H9 (cell line): ENCODE results near the gene MYLK. TPM values are rescaled to one million over a fixed set of nuclear protein-coding genes. Genes with fewer than 3 reads are reported as not detected.

Experiments
- DNase-seq: peaks from one replicate; pipeline ENCODE4 v3.0.0-alpha.2; 2017
- H2AFZ ChIP-seq: one replicate; pipeline ENCODE4 v1.6.1; 2013; ENCODE audit warnings: mild to moderate bottlenecking, low read length, control low read depth, moderate library complexity
- H2AK5ac ChIP-seq: 2 replicates; pipeline ENCODE4 v1.6.1; 2013; ENCODE audit warnings: low read length, control low read depth, mixed read lengths; ENCODE audit not compliant: insufficient read length
- H2BK120ac ChIP-seq: one replicate; pipeline ENCODE4 v1.6.1; 2013; ENCODE audit warnings: low read depth, mild to moderate bottlenecking, low read length, control low read depth, inconsistent platforms; ENCODE audit not compliant: poor library complexity, severe bottlenecking
- H2BK12ac ChIP-seq: 2 replicates; pipeline ENCODE4 v1.6.1; 2013; ENCODE audit warnings: low read length, control low read depth, mixed read lengths, low read depth; ENCODE audit not compliant: insufficient read length
- H2BK15ac ChIP-seq: 2 replicates; pipeline ENCODE4 v1.6.1; 2013; ENCODE audit warnings: low read depth, low read length, control low read depth
- H2BK20ac ChIP-seq: one replicate; pipeline ENCODE4 v1.6.1; 2013; ENCODE audit warnings: low read depth, mild to moderate bottlenecking, low read length, control low read depth, inconsistent platforms; ENCODE audit not compliant: poor library complexity, severe bottlenecking
- H2BK5ac ChIP-seq: 2 replicates; pipeline ENCODE4 v1.6.1; 2013; ENCODE audit warnings: low read length, control low read depth, mixed read lengths; ENCODE audit not compliant: insufficient read length
- H3K14ac ChIP-seq: 2 replicates; pipeline ENCODE4 v1.6.1; 2013; ENCODE audit warnings: low read length, control low read depth; ENCODE audit not compliant: insufficient read depth
- H3K18ac ChIP-seq: 2 replicates; pipeline ENCODE4 v1.6.1; 2013; ENCODE audit warnings: low read depth, mild to moderate bottlenecking, mixed read lengths, low read length, control low read depth; ENCODE audit not compliant: insufficient read length
- H3K23ac ChIP-seq: 2 replicates; pipeline ENCODE4 v1.6.1; 2013; ENCODE audit warnings: low read length, control low read depth, mixed read lengths, low read depth; ENCODE audit not compliant: insufficient read length
- H3K23me2 ChIP-seq: 2 replicates; pipeline ENCODE4 v1.6.1; 2013; ENCODE audit warnings: low read depth, mild to moderate bottlenecking, mixed read lengths, low read length, control low read depth; ENCODE audit not compliant: insufficient read length, poor library complexity, severe bottlenecking
- H3K27ac ChIP-seq: 2 replicates; pipeline ENCODE4 v1.5.1; 2013; ENCODE audit warnings: low read length, control low read depth, mixed read lengths, low read depth; ENCODE audit not compliant: insufficient read length
- H3K27me3 ChIP-seq: 2 replicates; pipeline ENCODE4 v1.6.1; 2013; ENCODE audit warnings: low read length, control low read depth, inconsistent platforms; ENCODE audit not compliant: insufficient read depth
- H3K4ac ChIP-seq: 2 replicates; pipeline ENCODE4 v1.6.1; 2013; ENCODE audit warnings: low read depth, mild to moderate bottlenecking, control low read depth, inconsistent platforms, low read length, moderate library complexity
- H3K4me1 ChIP-seq: 2 replicates; pipeline ENCODE4 v1.6.1; 2013; ENCODE audit warnings: low read length, control low read depth, inconsistent platforms; ENCODE audit not compliant: insufficient read depth
- H3K4me2 ChIP-seq: 2 replicates; pipeline ENCODE4 v1.6.1; 2013; ENCODE audit warnings: low read length, control low read depth, mixed read lengths; ENCODE audit not compliant: insufficient read length, insufficient read depth
- H3K56ac ChIP-seq: 2 replicates; pipeline ENCODE4 v1.6.1; 2013; ENCODE audit warnings: low read depth, mild to moderate bottlenecking, mixed read lengths, low read length, control low read depth; ENCODE audit not compliant: insufficient read length
- H3K79me1 ChIP-seq: 2 replicates; pipeline ENCODE4 v1.6.1; 2013; ENCODE audit warnings: low read depth, mild to moderate bottlenecking, moderate library complexity, low read length, control low read depth, inconsistent platforms; ENCODE audit not compliant: insufficient read depth, poor library complexity, severe bottlenecking
- H3K79me2 ChIP-seq: 2 replicates; pipeline ENCODE4 v1.6.1; 2013; ENCODE audit warnings: low read length, control low read depth, inconsistent platforms; ENCODE audit not compliant: insufficient read depth
- H3K9ac ChIP-seq: 2 replicates; pipeline ENCODE4 v1.6.1; 2013; ENCODE audit warnings: low read length, control low read depth, mixed read lengths; ENCODE audit not compliant: insufficient read length; ENCODE audit errors: extremely low read depth
- H3K9me3 ChIP-seq: one replicate; pipeline ENCODE4 v1.6.1; 2013; ENCODE audit warnings: low read depth, low read length, inconsistent platforms; ENCODE audit not compliant: control insufficient read depth
- H3T11ph ChIP-seq: one replicate; pipeline ENCODE4 v1.6.1; 2013; ENCODE audit warnings: mild to moderate bottlenecking, low read length, control low read depth, inconsistent platforms
- H4K20me1 ChIP-seq: one replicate; pipeline ENCODE4 v1.6.1; 2013; ENCODE audit not compliant: control insufficient read depth, insufficient read length, insufficient read depth
- H4K5ac ChIP-seq: 2 replicates; pipeline ENCODE4 v1.6.1; 2013; ENCODE audit warnings: low read depth, mild to moderate bottlenecking, mixed read lengths, low read length, control low read depth; ENCODE audit not compliant: insufficient read length
- H4K8ac ChIP-seq: replicated peaks from 2 replicates; pipeline ENCODE4 v1.6.1; 2013; ENCODE audit warnings: low read length, control low read depth, mixed read lengths, low read depth; ENCODE audit not compliant: insufficient read length
- H4K91ac ChIP-seq: 2 replicates; pipeline ENCODE4 v1.6.1; 2013; ENCODE audit warnings: low read depth, mild to moderate bottlenecking, moderate library complexity, mixed read lengths, low read length, control low read depth; ENCODE audit not compliant: insufficient read length
- H3K27ac Mint-ChIP-seq, 3 experiments: 2 replicates in 2 of 3; 3 replicates in 1 of 3; pipeline ENCODE4 v1.8.0; 2020 to 2021; ENCODE audit warnings: mixed read lengths in 3 of 3, mild to moderate bottlenecking in 1 of 3, moderate library complexity in 1 of 3
- H3K27me3 Mint-ChIP-seq: 2 replicates; pipeline ENCODE4 v1.8.0; 2021; ENCODE audit warnings: low read depth, mild to moderate bottlenecking, moderate library complexity, mixed read lengths
- H3K36me3 Mint-ChIP-seq, 3 experiments: 2 replicates in 2 of 3; 3 replicates in 1 of 3; pipeline ENCODE4 v1.8.0; 2020 to 2021; ENCODE audit warnings: low read depth in 3 of 3, mixed read lengths in 3 of 3; ENCODE audit not compliant: insufficient read depth in 1 of 3
- H3K4me1 Mint-ChIP-seq, 2 experiments: 2 replicates each; pipeline ENCODE4 v1.8.0; 2020; ENCODE audit warnings: mixed read lengths in 2 of 2
- H3K4me3 Mint-ChIP-seq, 2 experiments: 2 replicates in 1 of 2; 3 replicates in 1 of 2; pipeline ENCODE4 v1.8.0; 2020 to 2021; ENCODE audit warnings: mild to moderate bottlenecking in 2 of 2, mixed read lengths in 2 of 2, moderate library complexity in 1 of 2
- H3K9me3 Mint-ChIP-seq, 2 experiments: 2 replicates in 1 of 2; 3 replicates in 1 of 2; pipeline ENCODE4 v1.8.0; 2020; ENCODE audit warnings: mild to moderate bottlenecking in 2 of 2, mixed read lengths in 2 of 2, moderate library complexity in 1 of 2
- WGBS: extraction: QIAGEN DNeasy Blood & Tissue Kit; methylation state at CpG from one replicate; pipeline ENCODE4 v1.1.7; 2013; ENCODE audit warnings: missing lambda C conversion rate, low lambda C conversion rate, mixed read lengths; ENCODE audit not compliant: insufficient read length; ENCODE audit errors: extremely low coverage; 5-methylcytosine and 5-hydroxymethylcytosine counted together
- total RNA-seq: library from RNA; stranded (reverse); gene quantifications from 2 replicates; pipeline ENCODE4 v1.2.1, GENCODE V29; 2021
- TF ChIP-seq, protein P1 (sequence below): fragments of 200-600 bp; sonication (generic); conservative IDR thresholded peaks from 3 replicates; pipeline ENCODE4 v1.8.0; 2021; ENCODE audit warnings: antibody characterized with exemption, mild to moderate bottlenecking

The MYLK gene
- total RNA-seq, 1 experiment from 2014 or later, result 10.1 TPM

DNA sequence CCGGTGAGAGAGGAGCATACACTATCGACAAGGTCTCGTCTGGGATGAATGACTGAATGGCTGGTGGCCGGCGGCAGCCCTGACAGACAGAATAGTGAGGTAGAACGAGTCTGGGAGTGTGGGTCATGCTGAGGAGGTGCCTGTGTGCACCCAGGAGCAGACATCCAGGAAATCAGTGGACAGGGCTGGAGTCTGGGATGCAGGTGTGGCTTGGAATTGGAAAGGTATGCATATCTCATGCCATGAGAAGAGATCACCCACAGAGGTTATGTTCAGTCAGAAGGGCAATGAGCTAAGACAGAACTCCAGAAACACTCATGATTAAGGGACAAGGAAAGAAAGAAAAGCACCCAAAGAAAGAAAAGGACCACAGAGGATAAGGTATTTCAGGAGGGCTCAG lies 320.1 kb downstream of the MYLK start:
- Histone ChIP-seq H3K23ac (no peak overlapping the region), H3K56ac (no peak overlapping the region), H2BK15ac (no peak overlapping the region), H3K27ac (no peak overlapping the region), H4K91ac (no peak overlapping the region), H3K18ac (no peak overlapping the region), H3K4me1 (no peaks in the 10 kb centered on the region), H2BK12ac (no peak overlapping the region), H2AK5ac (no peak overlapping the region), H3K27me3 (no peaks in the 10 kb centered on the region), H4K20me1 (no peaks in the 10 kb centered on the region), H4K5ac (no peak overlapping the region), H3K79me1 (no peaks in the 10 kb centered on the region), H2BK20ac (no peak overlapping the region), H4K8ac (no peak overlapping the region), H3K14ac (no peak overlapping the region), H3K4ac (no peak overlapping the region), H2BK120ac (no peak overlapping the region), H3K79me2 (no peaks in the 10 kb centered on the region), H3K9me3 (no peaks in the 10 kb centered on the region), H3K9ac (no peak overlapping the region), H2BK5ac (no peak overlapping the region), H2AFZ (no peak overlapping the region), H3T11ph (no peak overlapping the region), H3K23me2 (no peaks in the 10 kb centered on the region), H3K4me2 (no peak overlapping the region)
- Mint-ChIP-seq H3K4me1 (peaks cover 6 to 7% of the 10 kb centered on the region in 2 experiments; a peak in 1 of 4 replicates), H3K4me3 (no peak overlapping the region), H3K27me3 (no peaks in the 10 kb centered on the region), H3K9me3 (no peaks in the 10 kb centered on the region), H3K36me3 (peaks cover 0 to 13% (median 10%) of the 10 kb centered on the region in 3 experiments; a peak in 3 of 7 replicates), H3K27ac (peak overlapping the region in 1 of 3 experiments; percentile 49; a peak in 2 of 7 replicates)
- DNase-seq, result no peak
- TF ChIP-seq, protein P1, sequence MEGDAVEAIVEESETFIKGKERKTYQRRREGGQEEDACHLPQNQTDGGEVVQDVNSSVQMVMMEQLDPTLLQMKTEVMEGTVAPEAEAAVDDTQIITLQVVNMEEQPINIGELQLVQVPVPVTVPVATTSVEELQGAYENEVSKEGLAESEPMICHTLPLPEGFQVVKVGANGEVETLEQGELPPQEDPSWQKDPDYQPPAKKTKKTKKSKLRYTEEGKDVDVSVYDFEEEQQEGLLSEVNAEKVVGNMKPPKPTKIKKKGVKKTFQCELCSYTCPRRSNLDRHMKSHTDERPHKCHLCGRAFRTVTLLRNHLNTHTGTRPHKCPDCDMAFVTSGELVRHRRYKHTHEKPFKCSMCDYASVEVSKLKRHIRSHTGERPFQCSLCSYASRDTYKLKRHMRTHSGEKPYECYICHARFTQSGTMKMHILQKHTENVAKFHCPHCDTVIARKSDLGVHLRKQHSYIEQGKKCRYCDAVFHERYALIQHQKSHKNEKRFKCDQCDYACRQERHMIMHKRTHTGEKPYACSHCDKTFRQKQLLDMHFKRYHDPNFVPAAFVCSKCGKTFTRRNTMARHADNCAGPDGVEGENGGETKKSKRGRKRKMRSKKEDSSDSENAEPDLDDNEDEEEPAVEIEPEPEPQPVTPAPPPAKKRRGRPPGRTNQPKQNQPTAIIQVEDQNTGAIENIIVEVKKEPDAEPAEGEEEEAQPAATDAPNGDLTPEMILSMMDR, result no peak
- WGBS, result no CpG with 5 or more reads among the region's 6 CpGs
